Smooth muscle cell (in vitro differentiated cells): Measurements from ENCODE around the gene CNTNAP5. TPM values are rescaled to one million over a fixed set of nuclear protein-coding genes. Genes with fewer than 3 reads are reported as not detected.

Experiments used
- DNase-seq: peaks from one replicate; lab custom pipeline; 2025; ENCODE audit not compliant: unreplicated experiment; lab: John Stamatoyannopoulos, UW
- H2AFZ ChIP-seq: fragments of 200-600 bp; sonication (generic); 2 replicates; pipeline ENCODE4 v1.6.0; 2016; ENCODE audit warnings: antibody characterized with exemption, low read depth, mild to moderate bottlenecking
- H3F3A ChIP-seq: fragments of 200-600 bp; sonication (generic); 2 replicates; pipeline ENCODE4 v1.6.0; 2017; ENCODE audit warnings: antibody characterized with exemption, low read depth
- H3K27ac ChIP-seq: fragments of 200-600 bp; sonication (generic); 2 replicates; pipeline ENCODE4 v1.5.1; 2016; ENCODE audit warnings: low read depth, mild to moderate bottlenecking
- H3K27me3 ChIP-seq: fragments of 200-600 bp; sonication (generic); 2 replicates; pipeline ENCODE4 v1.6.1; 2016; ENCODE audit warnings: low read depth, mild to moderate bottlenecking
- H3K36me3 ChIP-seq: fragments of 200-600 bp; sonication (generic); 2 replicates; pipeline ENCODE4 v1.5.1; 2016; ENCODE audit warnings: low read depth
- H3K4me1 ChIP-seq: fragments of 200-600 bp; sonication (generic); 2 replicates; pipeline ENCODE4 v1.5.1; 2016; ENCODE audit warnings: low read depth
- H3K4me2 ChIP-seq: fragments of 200-600 bp; sonication (generic); 2 replicates; pipeline ENCODE4 v1.6.0; 2016; ENCODE audit warnings: mild to moderate bottlenecking
- H3K4me3 ChIP-seq: fragments of 200-600 bp; sonication (generic); 2 replicates; pipeline ENCODE4 v1.5.1; 2016; ENCODE audit warnings: mild to moderate bottlenecking
- H3K79me2 ChIP-seq: fragments of 200-600 bp; sonication (generic); 2 replicates; pipeline ENCODE4 v1.6.0; 2016; ENCODE audit warnings: low read depth, mild to moderate bottlenecking
- H3K9ac ChIP-seq: fragments of 200-600 bp; sonication (generic); 2 replicates; pipeline ENCODE4 v1.6.0; 2016; ENCODE audit warnings: low read depth
- H3K9me3 ChIP-seq: fragments of 200-600 bp; sonication (generic); replicated peaks from 2 replicates; pipeline ENCODE4 v1.5.1; 2016; ENCODE audit warnings: low read depth
- H4K20me1 ChIP-seq: fragments of 200-600 bp; sonication (generic); 2 replicates; pipeline ENCODE4 v1.6.0; 2016; ENCODE audit warnings: low read depth
- WGBS: methylation state at CpG from one replicate; pipeline ENCODE4 v1.1.7; 2016; ENCODE audit warnings: low lambda C conversion rate; 5-methylcytosine and 5-hydroxymethylcytosine counted together
- polyA plus RNA-seq: library from polyadenylated mRNA; unstranded; fragments of >200 nt; fragmentation: Nextera tagmentation; extraction: Ambion mirVana; gene quantifications from 2 replicates; pipeline ENCODE4 v1.2.1, GENCODE V29; 2016
- total RNA-seq: library from RNA; depleted of rRNA; stranded (reverse); fragments of >200 nt; gene quantifications from 2 replicates; pipeline ENCODE4 v1.2.3, GENCODE V29; 2014
- TF ChIP-seq, protein P1 (sequence below): fragments of 200-600 bp; sonication (generic); IDR thresholded peaks from 2 replicates; pipeline ENCODE4 v1.5.1; 2017; ENCODE audit warnings: borderline replicate concordance, mild to moderate bottlenecking, antibody characterized with exemption; ENCODE audit not compliant: insufficient read depth, poor library complexity, severe bottlenecking

CNTNAP5 gene
- total and polyA plus RNA-seq, 2 experiments from 2014 or later: not detected

DNA sequence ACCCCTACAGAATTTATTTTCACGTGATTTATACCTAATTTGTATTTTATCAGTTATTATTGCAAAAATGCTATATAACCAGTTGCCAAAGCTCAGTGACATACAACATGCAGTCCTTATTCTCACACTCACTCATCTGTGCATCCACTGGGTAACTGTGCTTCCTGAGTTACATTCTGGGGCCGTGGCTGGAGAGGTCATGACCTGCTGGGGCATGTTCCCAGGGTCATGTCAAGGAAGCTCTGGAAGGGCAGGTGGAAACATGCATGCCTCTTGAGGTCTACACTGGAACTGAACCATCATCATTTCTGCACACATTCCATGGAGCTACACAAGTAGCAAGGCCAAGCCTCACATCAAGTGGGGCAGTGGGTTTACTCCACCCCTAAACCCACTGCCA is 715.5 kb downstream of the CNTNAP5 start:
- H3F3A ChIP-seq: no peaks in the 10 kb centered on the region
- no peaks in the 10 kb centered on the region for H3K79me2 ChIP-seq
- H3K4me3 ChIP-seq: no peak overlapping the region
- no peaks in the 10 kb centered on the region for H4K20me1 ChIP-seq
- no peak overlapping the region for H3K9ac ChIP-seq
- no peak overlapping the region for H3K4me2 ChIP-seq
- H3K9me3 ChIP-seq: no peaks in the 10 kb centered on the region
- H2AFZ ChIP-seq: no peak overlapping the region
- no peak overlapping the region for H3K27ac ChIP-seq
- H3K36me3 ChIP-seq: no peaks in the 10 kb centered on the region
- H3K4me1 ChIP-seq: no peaks in the 10 kb centered on the region
- 82% methylated on average over 2 of the region's 2 CpGs for WGBS
- DNase-seq: no peak
- TF ChIP-seq, protein P1, sequence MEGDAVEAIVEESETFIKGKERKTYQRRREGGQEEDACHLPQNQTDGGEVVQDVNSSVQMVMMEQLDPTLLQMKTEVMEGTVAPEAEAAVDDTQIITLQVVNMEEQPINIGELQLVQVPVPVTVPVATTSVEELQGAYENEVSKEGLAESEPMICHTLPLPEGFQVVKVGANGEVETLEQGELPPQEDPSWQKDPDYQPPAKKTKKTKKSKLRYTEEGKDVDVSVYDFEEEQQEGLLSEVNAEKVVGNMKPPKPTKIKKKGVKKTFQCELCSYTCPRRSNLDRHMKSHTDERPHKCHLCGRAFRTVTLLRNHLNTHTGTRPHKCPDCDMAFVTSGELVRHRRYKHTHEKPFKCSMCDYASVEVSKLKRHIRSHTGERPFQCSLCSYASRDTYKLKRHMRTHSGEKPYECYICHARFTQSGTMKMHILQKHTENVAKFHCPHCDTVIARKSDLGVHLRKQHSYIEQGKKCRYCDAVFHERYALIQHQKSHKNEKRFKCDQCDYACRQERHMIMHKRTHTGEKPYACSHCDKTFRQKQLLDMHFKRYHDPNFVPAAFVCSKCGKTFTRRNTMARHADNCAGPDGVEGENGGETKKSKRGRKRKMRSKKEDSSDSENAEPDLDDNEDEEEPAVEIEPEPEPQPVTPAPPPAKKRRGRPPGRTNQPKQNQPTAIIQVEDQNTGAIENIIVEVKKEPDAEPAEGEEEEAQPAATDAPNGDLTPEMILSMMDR: no peak
- H3K27me3 ChIP-seq: no peaks in the 10 kb centered on the region

GRCh38 chr2:124753842-124754241 is 728.8 kb downstream of the CNTNAP5 start:
- WGBS: 76% methylated on average over 3 of the region's 3 CpGs
- Histone ChIP-seq H3K36me3 (no peaks in the 10 kb centered on the region), H3K4me3 (no peak overlapping the region), H3K79me2 (no peaks in the 10 kb centered on the region), H3K4me1 (no peaks in the 10 kb centered on the region), H3K27ac (no peak overlapping the region), H3K27me3 (no peaks in the 10 kb centered on the region), H3K9me3 (no peaks in the 10 kb centered on the region), H3K4me2 (no peak overlapping the region), H3K9ac (no peak overlapping the region), H3F3A (no peaks in the 10 kb centered on the region), H2AFZ (no peak overlapping the region), H4K20me1 (no peaks in the 10 kb centered on the region)
- no peak for DNase-seq
- TF ChIP-seq, protein P1: no peak

DNA sequence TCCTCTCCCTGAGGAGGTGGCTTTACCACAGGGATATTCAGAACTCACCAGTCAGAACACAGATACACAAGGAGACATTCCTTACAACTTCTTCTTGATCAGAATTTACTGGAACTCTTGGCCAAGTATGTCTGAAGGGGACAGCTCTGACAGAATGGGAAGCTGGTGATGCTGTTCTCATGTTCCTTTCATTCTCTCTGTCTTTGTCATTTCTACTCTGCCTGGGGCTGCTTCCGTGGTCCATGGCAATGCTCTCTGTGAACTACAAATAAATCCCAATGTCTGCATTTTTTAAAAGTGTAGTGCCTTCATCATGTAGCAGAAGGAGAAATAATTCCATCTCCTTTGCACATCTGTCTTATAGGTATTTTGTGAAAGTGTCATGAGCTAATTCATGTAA is 730.3 kb downstream of the CNTNAP5 start:
- Histone ChIP-seq H3K79me2 (no peaks in the 10 kb centered on the region), H3K4me1 (no peaks in the 10 kb centered on the region), H3K36me3 (no peaks in the 10 kb centered on the region), H3K9ac (no peak overlapping the region), H3K9me3 (no peaks in the 10 kb centered on the region), H3K27ac (no peak overlapping the region), H4K20me1 (no peaks in the 10 kb centered on the region), H3K4me2 (no peak overlapping the region), H3K4me3 (no peak overlapping the region), H2AFZ (no peak overlapping the region), H3F3A (no peaks in the 10 kb centered on the region), H3K27me3 (no peaks in the 10 kb centered on the region)
- WGBS: 75% methylated on average over 1 of the region's 1 CpG
- TF ChIP-seq, protein P1: no peak
- no peak for DNase-seq

- Histone ChIP-seq H3K27ac (no peak overlapping the region), H3K9me3 (no peaks in the 10 kb centered on the region), H3K27me3 (no peaks in the 10 kb centered on the region), H3F3A (no peaks in the 10 kb centered on the region), H3K4me2 (no peak overlapping the region), H3K4me1 (no peaks in the 10 kb centered on the region), H4K20me1 (no peaks in the 10 kb centered on the region), H3K9ac (no peak overlapping the region), H3K79me2 (no peaks in the 10 kb centered on the region), H3K4me3 (no peak overlapping the region), H2AFZ (no peak overlapping the region), H3K36me3 (no peaks in the 10 kb centered on the region)
- no peak for DNase-seq
- WGBS: 71% methylated on average over 4 of the region's 4 CpGs
- TF ChIP-seq, protein P1: no peak
Measured at GRCh38 chr2:124756048-124756447, 731.0 kb downstream of the CNTNAP5 start.
